Adrenal gland (tissue), 12 donors: Measurements from ENCODE around the gene BCL6B. TPM values are rescaled to one million over a fixed set of nuclear protein-coding genes. Genes with fewer than 3 reads are reported as not detected.
A peak's percentile ranks its signal among the peaks of the same experiment; 100 is the strongest.

ENCODE experiments used
- DNase-seq, 7 donors: peaks; one replicate each; pipeline ENCODE4 v3.0.0-alpha.2; 2019 to 2020
- H3K27ac ChIP-seq, 5 donors: fragments of 200-600 bp; sonication (generic) in 4 of 5; 1 replicate in 3 of 5; 2 replicates in 2 of 5; pipeline versions ENCODE4 v1.5.1 to v1.8.0; 2016 to 2020; ENCODE audit warnings: mild to moderate bottlenecking in 1 of 5
- H3K27me3 ChIP-seq: fragments of 200-600 bp; 2 replicates; pipeline ENCODE4 v1.8.0; 2021
- H3K36me3 ChIP-seq, 2 donors: fragments of 200-600 bp; replicated peaks in 1 of 2; 1 replicate in 1 of 2; 2 replicates in 1 of 2; pipeline versions ENCODE4 v1.5.1 to v1.8.0; 2018 to 2022
- H3K4me1 ChIP-seq, 2 donors: fragments of 200-600 bp; replicated peaks in 1 of 2; 1 replicate in 1 of 2; 2 replicates in 1 of 2; pipeline versions ENCODE4 v1.5.1 to v1.8.0; 2018 to 2021
- H3K4me3 ChIP-seq, 4 donors: fragments of 200-600 bp; sonication (generic) in 3 of 4; one replicate each; pipeline ENCODE4 v1.5.1; 2016 to 2018
- H3K9me3 ChIP-seq, 3 donors: fragments of 200-600 bp; sonication (generic) in 1 of 3; replicated peaks in 1 of 3; 1 replicate in 2 of 3; 2 replicates in 1 of 3; pipeline versions ENCODE4 v1.5.1 to v1.8.0; 2016 to 2021
- POLR2A ChIP-seq, 2 donors: fragments of 450-650 bp; IDR thresholded peaks; one replicate each; pipeline ENCODE4 v1.6.1; 2017; ENCODE audit warnings: antibody characterized with exemption in 2 of 2, mild to moderate bottlenecking in 2 of 2, moderate library complexity in 1 of 2
- WGBS, 4 donors: extraction: QIAGEN DNeasy Blood & Tissue Kit in 2 of 4; methylation state at CpG; one replicate each; pipeline versions ENCODE4 v1.1.5 to v1.1.7; 2013 to 2017; 5-methylcytosine and 5-hydroxymethylcytosine counted together
- intact Hi-C, 2 donors: fragments of 100-400 bp; cut with DNase I; formaldehyde crosslinking; loops; one replicate each; pipeline versions ENCODE4 v1.14.1 to v1.15.0; 2022 to 2023
- polyA plus RNA-seq, 3 donors: library from polyadenylated mRNA; stranded (reverse); fragments of 200-250 nt in 2 of 3; fragments of 350-450 nt in 1 of 3; fragmentation: Illumina TruSeq in 1 of 3; extraction: RNeasy Lipid Tissue Mini Kit (QIAGEN cat#74804) in 1 of 3; gene quantifications; one replicate each; pipeline ENCODE4 v1.2.3, GENCODE V29; 2013 to 2014
- total RNA-seq, 9 donors: library from RNA; depleted of rRNA in 4 of 9; stranded (reverse); fragments of >200 nt in 4 of 9; fragments of 120-200 nt in 1 of 9; fragmentation: NEBNext Ultra II Directional in 1 of 9; extraction: Animal tissue kit (Norgen Biotek cat#: 25700) in 1 of 9; gene quantifications; one replicate each; pipeline versions ENCODE4 v1.1.0 to v1.2.4, GENCODE V29; 2013 to 2023
- TF ChIP-seq, protein P1 (sequence below), 6 experiments: fragments of 450-650 bp in 4 of 6; fragments of 200-600 bp in 2 of 6; sonication (generic) in 1 of 6; IDR thresholded peaks; 1 replicate in 5 of 6; 2 replicates in 1 of 6; pipeline versions ENCODE4 v1.5.1 to v1.8.0; 2016 to 2021; ENCODE audit warnings: antibody characterized with exemption in 6 of 6, mild to moderate bottlenecking in 2 of 6, moderate library complexity in 1 of 6
- donor health status: healthy with polysubstance abuse.
- donor health status: Bipolar disorder and iron deficiency.
- donor health status: DM: yes; HTN: yes; CAD: no.
- donor health status: DM: no; HTN: no; CAD: no.
- donor health status: DM: no; HTN: no; CAD: no.
- donor health status: DM: yes; HTN: yes; CAD: no.

BCL6B gene
- total and polyA plus RNA-seq, 12 donors, result 2.9 to 17.0 (median 8.8) TPM

DNA sequence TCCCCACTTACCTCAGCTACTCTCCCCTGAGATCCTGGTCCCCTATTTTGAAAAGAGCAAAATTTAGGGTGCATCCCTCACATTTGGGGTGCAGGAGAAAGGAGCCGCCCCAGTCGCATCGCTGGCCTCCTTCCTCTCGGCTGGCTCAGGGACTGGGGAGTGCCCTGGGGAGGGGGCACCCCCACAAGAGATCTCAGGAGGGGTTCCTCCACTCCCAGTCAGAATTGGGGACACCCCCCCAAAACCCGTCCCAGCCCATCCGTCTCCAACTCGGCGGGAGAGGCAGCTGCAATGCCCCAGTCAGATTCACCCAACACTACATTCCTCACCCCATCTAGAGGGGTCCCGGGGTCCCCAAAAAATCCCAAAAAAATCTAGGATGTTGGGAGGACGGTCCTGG, 3.5 kb upstream of the BCL6B start:
- TF ChIP-seq, protein P1, sequence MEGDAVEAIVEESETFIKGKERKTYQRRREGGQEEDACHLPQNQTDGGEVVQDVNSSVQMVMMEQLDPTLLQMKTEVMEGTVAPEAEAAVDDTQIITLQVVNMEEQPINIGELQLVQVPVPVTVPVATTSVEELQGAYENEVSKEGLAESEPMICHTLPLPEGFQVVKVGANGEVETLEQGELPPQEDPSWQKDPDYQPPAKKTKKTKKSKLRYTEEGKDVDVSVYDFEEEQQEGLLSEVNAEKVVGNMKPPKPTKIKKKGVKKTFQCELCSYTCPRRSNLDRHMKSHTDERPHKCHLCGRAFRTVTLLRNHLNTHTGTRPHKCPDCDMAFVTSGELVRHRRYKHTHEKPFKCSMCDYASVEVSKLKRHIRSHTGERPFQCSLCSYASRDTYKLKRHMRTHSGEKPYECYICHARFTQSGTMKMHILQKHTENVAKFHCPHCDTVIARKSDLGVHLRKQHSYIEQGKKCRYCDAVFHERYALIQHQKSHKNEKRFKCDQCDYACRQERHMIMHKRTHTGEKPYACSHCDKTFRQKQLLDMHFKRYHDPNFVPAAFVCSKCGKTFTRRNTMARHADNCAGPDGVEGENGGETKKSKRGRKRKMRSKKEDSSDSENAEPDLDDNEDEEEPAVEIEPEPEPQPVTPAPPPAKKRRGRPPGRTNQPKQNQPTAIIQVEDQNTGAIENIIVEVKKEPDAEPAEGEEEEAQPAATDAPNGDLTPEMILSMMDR (IDR thresholded peaks at IDR 0.05), result no peak
- no peak for TF ChIP-seq POLR2A (IDR thresholded peaks at IDR 0.05)
- H3K4me3 ChIP-seq, result peak overlapping the region; percentile 22 to 69 (median 51)
- H3K27me3 ChIP-seq, result no peaks in the 10 kb centered on the region
- H3K36me3 ChIP-seq, result no peaks in the 10 kb centered on the region
- peak overlapping the region; percentile 19 to 99 (median 91) for H3K27ac ChIP-seq
- peaks cover 27 to 34% of the 10 kb centered on the region in 2 donors for H3K4me1 ChIP-seq
- peak in 1 of 7 donors; percentile 23 for DNase-seq
- H3K9me3 ChIP-seq, result no peaks in the 10 kb centered on the region
- intact Hi-C loops, result no loop called here
- WGBS, 4 donors, result 21 to 40% (median 31%) methylated on average over 3 to 10 of the region's 10 CpGs

DNA sequence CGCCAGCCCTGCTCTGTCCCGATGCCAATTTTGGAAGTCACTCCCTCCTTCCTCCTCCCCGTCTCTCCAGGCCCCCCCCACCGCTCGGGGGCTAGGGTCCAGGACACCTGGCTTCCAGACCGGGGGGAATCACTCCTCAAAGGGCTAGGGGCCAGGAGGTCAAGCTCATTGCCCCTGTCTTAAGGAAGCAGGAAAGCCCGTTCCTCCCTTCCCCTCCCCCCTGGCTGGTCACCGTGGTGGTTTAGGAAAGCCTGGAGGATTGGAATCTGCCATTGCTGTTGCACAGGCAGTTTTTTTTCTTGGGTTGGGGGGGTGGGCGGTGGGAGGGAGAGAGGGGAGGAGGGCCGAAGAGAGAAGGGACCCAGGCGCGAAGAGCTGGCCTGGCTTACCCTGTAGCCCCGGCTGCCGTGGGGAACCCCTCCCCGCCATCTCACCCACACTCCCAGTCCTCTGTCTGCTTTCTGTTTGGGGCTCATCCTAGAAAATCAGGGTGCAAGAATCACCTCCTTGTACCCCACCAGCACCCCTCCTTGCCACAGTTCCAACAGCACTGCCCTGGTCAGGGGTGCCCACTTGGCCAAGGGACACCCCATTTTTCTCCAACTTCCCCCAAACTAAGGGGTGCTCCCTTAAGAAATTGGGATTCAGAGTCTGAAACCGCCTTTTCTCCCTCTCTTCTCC, 2.9 kb upstream of the BCL6B start:
- Histone ChIP-seq H3K4me3 (peak overlapping the region in 3 of 4 donors; percentile 36 to 69 (median 66)), H3K27ac (peak overlapping the region; percentile 52 to 99 (median 91)), H3K4me1 (peaks cover 27 to 34% of the 10 kb centered on the region in 2 donors), H3K36me3 (no peaks in the 10 kb centered on the region), H3K27me3 (no peaks in the 10 kb centered on the region), H3K9me3 (no peaks in the 10 kb centered on the region)
- TF ChIP-seq, protein P1 (IDR thresholded peaks at IDR 0.05), result no peak
- TF ChIP-seq POLR2A (IDR thresholded peaks at IDR 0.05), result no peak
- intact Hi-C loops, result loop anchor here in 1 of 2 donors (5.0 kb wide), 1 partner anchor 108 kb away; no protein-coding TSS in a partner anchor
- peak; percentile 65 to 81 (median 69) for DNase-seq
- WGBS, 4 donors, result 7 to 16% (median 13%) methylated on average over 8 to 16 of the region's 16 CpGs

DNA sequence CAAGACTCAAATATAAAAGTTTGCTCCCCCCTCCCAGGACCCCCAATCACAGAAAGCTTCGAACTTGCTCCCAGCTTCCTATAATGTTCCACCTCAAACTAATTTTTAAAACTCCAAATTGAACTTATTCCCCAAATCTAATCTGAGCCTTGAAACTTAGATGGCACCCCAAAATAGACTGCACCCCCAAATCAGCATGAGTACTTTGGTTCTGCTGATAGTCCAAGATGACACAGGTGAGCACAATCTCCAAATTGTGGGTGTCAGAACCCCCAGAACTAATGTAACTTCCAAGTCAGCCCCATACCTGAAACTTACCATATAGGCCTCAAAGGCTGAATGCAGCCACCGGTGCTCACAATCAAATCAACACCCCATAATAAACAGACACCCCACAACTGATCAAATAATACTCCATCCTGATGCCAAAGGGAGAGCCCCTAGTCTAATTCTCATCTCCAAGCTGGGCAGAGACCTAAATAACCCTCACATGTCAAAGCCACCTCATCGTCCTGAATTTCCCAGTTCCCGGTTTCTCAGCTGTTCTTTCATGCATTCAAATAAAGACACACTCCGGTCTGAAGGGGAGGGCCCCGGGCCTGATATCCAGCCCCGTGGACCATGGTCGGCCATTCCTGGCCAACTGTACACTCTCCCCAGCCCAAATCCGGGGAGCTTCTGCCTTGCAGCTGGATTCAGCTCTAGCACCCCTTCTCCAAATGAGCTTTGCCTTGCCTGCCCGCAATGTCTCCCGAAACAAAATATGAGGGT, 1.8 kb upstream of the BCL6B start:
- Histone ChIP-seq H3K36me3 (no peaks in the 10 kb centered on the region), H3K4me1 (peaks cover 24 to 27% of the 10 kb centered on the region in 2 donors), H3K4me3 (no peak overlapping the region), H3K27me3 (no peaks in the 10 kb centered on the region), H3K9me3 (no peaks in the 10 kb centered on the region), H3K27ac (peak overlapping the region in 3 of 5 donors; percentile 35 to 71 (median 52))
- WGBS, 4 donors, result 60 to 82% (median 68%) methylated on average over 7 to 11 of the region's 11 CpGs
- no peak for DNase-seq
- no peak for TF ChIP-seq POLR2A (IDR thresholded peaks at IDR 0.05)
- TF ChIP-seq, protein P1 (IDR thresholded peaks at IDR 0.05), result no peak
- intact Hi-C loops, result loop anchor here in 1 of 2 donors (5.0 kb wide), 1 partner anchor 109 kb away; no protein-coding TSS in a partner anchor
